Small intestine (tissue), 7 donors: Measurements from ENCODE around the gene MYLK. TPM values are rescaled to one million over a fixed set of nuclear protein-coding genes. Genes with fewer than 3 reads are reported as not detected.

ENCODE experiments used
- DNase-seq, 2 donors: peaks; one replicate each; pipeline versions ENCODE4 v3.0.0 to v3.0.0-alpha.2; 2013
- FAIRE-seq: peaks from 2 replicates; lab custom pipeline; 2012; peaks lifted over from hg19 to GRCh38; lab: Jason Lieb, UNC
- H3K27ac ChIP-seq, 3 donors: one replicate each; pipeline ENCODE4 v1.5.1; 2013; ENCODE audit warnings: low read length in 2 of 3, mild to moderate bottlenecking in 2 of 3, control low read depth in 1 of 3, inconsistent platforms in 1 of 3, low read depth in 1 of 3, moderate library complexity in 1 of 3
- H3K27me3 ChIP-seq, 3 donors: one replicate each; pipeline ENCODE4 v1.6.1; 2013; ENCODE audit warnings: low read length in 3 of 3, inconsistent platforms in 1 of 3; ENCODE audit not compliant: control insufficient read depth in 3 of 3, insufficient read depth in 3 of 3
- H3K36me3 ChIP-seq, 3 donors: one replicate each; pipeline ENCODE4 v1.6.1; 2013; ENCODE audit warnings: low read length in 3 of 3, inconsistent platforms in 1 of 3, low read depth in 1 of 3, mild to moderate bottlenecking in 1 of 3, moderate library complexity in 1 of 3; ENCODE audit not compliant: control insufficient read depth in 3 of 3, insufficient read depth in 2 of 3
- H3K4me1 ChIP-seq, 3 donors: one replicate each; pipeline ENCODE4 v1.6.1; 2013; ENCODE audit warnings: low read length in 2 of 3, inconsistent platforms in 1 of 3, low read depth in 1 of 3, mild to moderate bottlenecking in 1 of 3, moderate library complexity in 1 of 3; ENCODE audit not compliant: control insufficient read depth in 3 of 3, insufficient read depth in 2 of 3
- H3K4me3 ChIP-seq, 3 donors: one replicate each; pipeline ENCODE4 v1.5.1; 2013; ENCODE audit warnings: low read length in 3 of 3, control low read depth in 1 of 3, inconsistent platforms in 1 of 3, low read depth in 1 of 3, mild to moderate bottlenecking in 1 of 3, moderate library complexity in 1 of 3
- H3K9me3 ChIP-seq, 2 donors: one replicate each; pipeline ENCODE4 v1.6.1; 2013; ENCODE audit warnings: low read depth in 1 of 2, low read length in 1 of 2; ENCODE audit not compliant: control insufficient read depth in 2 of 2, insufficient read depth in 1 of 2
- whole genome bisulfite sequencing, 3 donors: extraction: QIAGEN DNeasy Blood & Tissue Kit; methylation state at CpG; one replicate each; pipeline ENCODE4 v1.1.7; 2013; 5-methylcytosine and 5-hydroxymethylcytosine counted together
- polyA plus RNA-seq, 4 donors: library from polyadenylated mRNA; stranded (reverse) in 3 of 4; unstranded in 1 of 4; fragments of 200-250 nt in 3 of 4; fragments of 120-200 nt in 1 of 4; gene quantifications; one replicate each; pipeline versions ENCODE4 v1.2.1 to v1.2.3, GENCODE V29; 2013
- donor health status: healthy with polysubstance abuse.
- donor health status: control.
- donor health status: control.
- donor health status: Bipolar disorder and iron deficiency.
- donor health status: healthy.

Gene MYLK
- polyA plus RNA-seq, 4 donors, result 2.2 to 51.5 (median 24.5) TPM

DNA sequence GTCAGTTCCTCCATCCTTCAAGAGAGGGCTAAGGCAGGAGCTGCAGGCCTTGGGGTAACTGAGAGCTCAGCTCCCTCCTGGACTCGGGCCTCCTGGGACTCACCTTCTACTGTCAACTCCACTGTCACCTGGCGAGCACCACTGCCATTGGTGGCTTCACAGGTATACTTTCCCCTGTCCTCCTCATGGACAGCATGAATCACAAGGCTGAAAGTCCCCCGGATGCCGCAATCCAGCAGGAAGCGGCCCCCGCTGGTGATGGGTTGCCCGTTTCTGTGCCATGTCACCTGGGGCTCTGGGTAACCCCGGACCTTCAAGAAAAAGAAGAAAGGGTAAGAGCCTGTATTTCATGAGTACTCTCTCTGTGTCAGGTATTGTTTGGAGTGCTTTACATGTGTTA lies 131.9 kb downstream of the MYLK start:
- FAIRE-seq, result no peak
- no peaks in the 10 kb centered on the region for H3K9me3 ChIP-seq
- no peaks in the 10 kb centered on the region for H3K36me3 ChIP-seq
- no peaks in the 10 kb centered on the region for H3K27me3 ChIP-seq
- DNase-seq, result no peak
- peaks cover 0 to 29% (median 0%) of the 10 kb centered on the region in 3 donors for H3K4me1 ChIP-seq
- no peak overlapping the region for H3K27ac ChIP-seq
- WGBS, 3 donors, result 82 to 94% (median 91%) methylated on average over 8 of the region's 8 CpGs
- H3K4me3 ChIP-seq, result no peak overlapping the region

DNA sequence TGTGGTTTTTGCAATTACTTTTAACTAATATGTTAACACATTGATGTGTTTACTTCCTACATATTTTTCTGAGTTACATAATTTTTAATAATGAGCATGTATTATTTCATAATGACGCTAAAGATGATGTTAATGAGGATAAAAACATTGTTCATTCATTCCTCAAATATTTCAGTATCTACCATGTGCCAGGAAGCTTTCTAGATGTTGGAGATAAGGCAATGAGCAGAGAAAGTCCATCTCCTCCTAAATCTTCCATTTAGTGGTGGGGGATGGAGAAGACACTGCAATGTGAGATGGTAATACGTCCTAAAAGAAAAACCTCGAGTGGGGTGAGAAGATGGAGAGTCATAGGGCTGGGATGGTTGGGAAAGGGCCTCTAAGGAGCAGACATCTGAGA lies 132.7 kb downstream of the MYLK start:
- H3K27me3 ChIP-seq, result no peaks in the 10 kb centered on the region
- 78 to 91% (median 82%) methylated on average over 3 of the region's 3 CpGs for WGBS, 3 donors
- H3K27ac ChIP-seq, result no peak overlapping the region
- H3K4me1 ChIP-seq, result peaks cover 0 to 27% (median 0%) of the 10 kb centered on the region in 3 donors
- H3K9me3 ChIP-seq, result no peaks in the 10 kb centered on the region
- no peaks in the 10 kb centered on the region for H3K36me3 ChIP-seq
- FAIRE-seq, result no peak
- H3K4me3 ChIP-seq, result no peak overlapping the region
- no peak for DNase-seq

DNA sequence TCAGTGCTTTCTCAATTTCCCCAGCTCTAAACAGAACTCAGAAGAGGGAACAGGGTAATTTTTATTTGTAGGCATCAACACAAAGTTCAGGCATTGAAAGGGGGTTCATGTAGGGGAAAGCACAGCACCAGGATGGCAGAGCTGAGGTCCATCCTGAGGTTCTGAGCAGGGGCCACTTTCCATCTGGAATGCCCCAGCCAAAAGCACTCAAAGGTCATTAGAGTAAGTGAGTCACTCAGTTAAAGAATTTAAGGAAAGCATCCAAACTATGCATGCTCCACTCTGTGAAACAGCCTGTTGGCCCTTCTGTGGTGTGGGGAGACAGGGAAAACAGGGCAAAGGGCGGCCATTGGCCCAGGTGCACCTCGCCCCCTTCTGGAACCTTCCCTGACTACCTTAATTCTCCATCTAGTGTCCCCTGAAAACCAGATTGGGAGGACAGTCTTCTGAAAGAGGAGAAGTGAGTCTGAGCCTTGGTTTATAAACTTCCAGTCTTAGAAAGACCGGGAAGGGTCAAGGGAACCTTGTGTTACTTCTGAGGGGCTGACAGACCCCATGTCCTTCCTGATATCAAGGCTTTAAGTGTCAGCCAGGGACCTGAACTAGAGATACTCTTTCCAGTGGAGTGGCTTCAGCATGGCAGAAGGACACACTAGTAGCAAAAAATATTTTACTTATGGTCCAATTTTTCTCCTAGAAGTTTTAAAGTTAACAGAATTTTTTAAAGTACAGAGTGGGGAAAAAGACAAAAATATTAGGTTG lies 133.3 kb downstream of the MYLK start:
- H3K4me3 ChIP-seq, result no peak overlapping the region
- 47 to 61% (median 59%) methylated on average over 3 of the region's 3 CpGs for WGBS, 3 donors
- peaks cover 0 to 24% (median 0%) of the 10 kb centered on the region in 3 donors for H3K4me1 ChIP-seq
- no peak for FAIRE-seq
- H3K9me3 ChIP-seq, result no peaks in the 10 kb centered on the region
- DNase-seq, result peak in 1 of 2 donors; percentile 8
- no peaks in the 10 kb centered on the region for H3K36me3 ChIP-seq
- H3K27me3 ChIP-seq, result no peaks in the 10 kb centered on the region
- H3K27ac ChIP-seq, result no peak overlapping the region

GRCh38 chr3:123750209-123750608 lies 133.9 kb downstream of the MYLK start:
- FAIRE-seq (no peak), DNase-seq (no peak)
- peaks cover 0 to 18% (median 0%) of the 10 kb centered on the region in 3 donors for H3K4me1 ChIP-seq
- H3K27me3 ChIP-seq, result no peaks in the 10 kb centered on the region
- H3K36me3 ChIP-seq, result no peaks in the 10 kb centered on the region
- WGBS, 3 donors, result 18 to 28% (median 19%) methylated on average over 1 of the region's 1 CpG
- no peak overlapping the region for H3K4me3 ChIP-seq
- H3K9me3 ChIP-seq, result no peaks in the 10 kb centered on the region
- no peak overlapping the region for H3K27ac ChIP-seq

- Histone ChIP-seq H3K4me1 (peaks cover 0 to 15% (median 0%) of the 10 kb centered on the region in 3 donors), H3K27me3 (no peaks in the 10 kb centered on the region), H3K4me3 (no peak overlapping the region), H3K9me3 (no peaks in the 10 kb centered on the region), H3K27ac (no peak overlapping the region), H3K36me3 (no peaks in the 10 kb centered on the region)
- DNase-seq (no peak), FAIRE-seq (no peak)
Observed at GRCh38 chr3:123749711-123750110, 134.4 kb downstream of the MYLK start.

DNA sequence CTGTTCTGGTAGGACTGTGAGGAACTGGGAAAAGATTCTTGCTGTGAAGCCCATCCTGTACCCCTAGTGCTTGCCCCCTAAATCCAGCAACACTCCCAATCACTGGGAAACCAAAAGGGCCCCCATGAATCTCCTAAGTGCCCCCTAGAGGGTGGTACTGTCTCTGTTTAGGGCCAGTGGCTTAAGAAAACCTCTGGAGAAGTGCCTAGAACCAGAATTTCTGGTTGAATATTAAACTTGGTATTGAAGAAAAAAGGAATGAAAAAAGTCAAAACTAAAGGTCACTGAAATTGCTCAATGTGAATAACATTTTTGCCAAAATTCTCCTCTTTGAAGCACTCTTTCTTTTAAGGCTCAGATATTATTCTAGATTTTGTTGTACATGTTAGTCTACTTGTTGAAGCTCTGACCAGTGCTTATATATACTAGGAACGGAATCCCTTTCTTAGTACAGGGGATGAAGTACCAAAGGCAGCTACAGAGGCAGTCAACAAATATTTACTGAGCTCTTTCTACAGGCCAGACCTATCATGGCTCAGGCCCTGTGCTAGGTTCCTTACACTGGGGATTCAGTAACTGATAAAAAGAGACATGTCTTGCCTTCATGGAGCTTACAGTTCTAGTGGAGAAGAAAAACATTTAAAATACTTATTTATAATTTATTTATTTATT lies 138.8 kb downstream of the MYLK start:
- FAIRE-seq (no peak), DNase-seq (no peak)
- WGBS, 3 donors, result 89 to 94% (median 92%) methylated on average over 1 of the region's 1 CpG
- no peak overlapping the region for H3K27ac ChIP-seq
- H3K4me3 ChIP-seq, result no peak overlapping the region
- no peaks in the 10 kb centered on the region for H3K36me3 ChIP-seq
- H3K27me3 ChIP-seq, result no peaks in the 10 kb centered on the region
- peaks cover 0 to 2% (median 0%) of the 10 kb centered on the region in 3 donors for H3K4me1 ChIP-seq
- no peaks in the 10 kb centered on the region for H3K9me3 ChIP-seq

DNA sequence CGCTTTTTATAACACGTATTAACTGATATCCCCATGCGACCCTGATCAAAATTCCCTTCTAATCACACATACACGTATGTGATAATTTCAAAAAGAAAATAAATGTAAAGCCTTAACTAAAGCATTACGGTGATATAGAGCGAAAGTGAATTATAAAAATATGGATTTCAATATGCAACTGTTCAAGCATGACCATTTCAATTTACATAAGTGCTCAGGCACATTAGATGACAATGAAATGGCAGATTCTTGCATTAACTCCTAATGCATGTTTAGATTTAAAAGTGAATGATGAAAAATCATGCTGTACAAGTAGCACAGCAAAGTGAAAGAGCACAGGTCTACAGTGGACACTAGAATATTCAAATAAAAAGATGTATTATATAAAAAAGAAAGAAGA lies 140.1 kb downstream of the MYLK start:
- 84 to 91% (median 86%) methylated on average over 6 of the region's 6 CpGs for WGBS, 3 donors
- H3K9me3 ChIP-seq, result no peaks in the 10 kb centered on the region
- FAIRE-seq (no peak), DNase-seq (no peak)
- no peak overlapping the region for H3K4me3 ChIP-seq
- H3K27me3 ChIP-seq, result no peaks in the 10 kb centered on the region
- no peak overlapping the region for H3K27ac ChIP-seq
- H3K36me3 ChIP-seq, result no peaks in the 10 kb centered on the region
- no peaks in the 10 kb centered on the region for H3K4me1 ChIP-seq

- no peak overlapping the region for H3K27ac ChIP-seq
- no peaks in the 10 kb centered on the region for H3K36me3 ChIP-seq
- H3K4me3 ChIP-seq, result no peak overlapping the region
- DNase-seq (no peak), FAIRE-seq (no peak)
- H3K4me1 ChIP-seq, result no peaks in the 10 kb centered on the region
- no peaks in the 10 kb centered on the region for H3K27me3 ChIP-seq
- H3K9me3 ChIP-seq, result no peaks in the 10 kb centered on the region
Observed at GRCh38 chr3:123743121-123743520, 141.0 kb downstream of the MYLK start.
